ENCODE results near the gene MYADML2. TPM values are rescaled to one million over a fixed set of nuclear protein-coding genes. Genes with fewer than 3 reads are reported as not detected.

MYADML2 gene
- total RNA-seq, 4 donors from 2014 or later = 2.9 to 24.9 (median 13.3) TPM

DNA sequence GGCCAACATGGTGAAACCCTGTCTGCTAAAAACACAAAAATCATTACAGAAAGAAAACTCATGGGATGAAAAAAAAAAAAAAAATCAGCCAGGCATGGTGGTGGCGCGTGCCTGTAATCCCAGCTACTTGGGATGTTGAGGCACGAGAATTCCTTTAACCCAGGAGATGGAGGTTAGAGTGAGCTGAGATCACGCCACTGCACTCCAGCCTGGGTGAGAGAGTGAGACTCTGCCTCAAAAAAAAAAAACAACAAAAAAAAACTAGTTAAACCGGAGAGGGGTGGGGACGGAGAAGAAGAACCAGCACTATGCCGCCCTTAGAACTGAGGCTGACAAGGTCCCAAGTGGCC, 21.3 kb upstream of the MYADML2 start:
- peak overlapping the region in 3 of 4 donors; percentile 59 to 82 (median 69) for H3K27ac ChIP-seq
- H3K4me3 ChIP-seq = peak overlapping the region in 3 of 4 donors; percentile 11 to 42 (median 38)
- intact Hi-C loops (cut with DNase I; ENCODE audit: low total_unique reads) = loop anchor here (1.0 kb wide), 1 partner anchor 35 kb away; no protein-coding TSS in a partner anchor
- H3K4me1 ChIP-seq = peaks cover 7 to 14% of the 10 kb centered on the region in 2 donors
- ATAC-seq = no peak
- peaks cover 0 to 3% (median 0%) of the 10 kb centered on the region in 3 donors for H3K27me3 ChIP-seq
- no peaks in the 10 kb centered on the region for H3K9me3 ChIP-seq
- no peak for DNase-seq
- no peak for TF ChIP-seq POLR2A (IDR thresholded peaks at IDR 0.05)
- TF ChIP-seq, protein P1, sequence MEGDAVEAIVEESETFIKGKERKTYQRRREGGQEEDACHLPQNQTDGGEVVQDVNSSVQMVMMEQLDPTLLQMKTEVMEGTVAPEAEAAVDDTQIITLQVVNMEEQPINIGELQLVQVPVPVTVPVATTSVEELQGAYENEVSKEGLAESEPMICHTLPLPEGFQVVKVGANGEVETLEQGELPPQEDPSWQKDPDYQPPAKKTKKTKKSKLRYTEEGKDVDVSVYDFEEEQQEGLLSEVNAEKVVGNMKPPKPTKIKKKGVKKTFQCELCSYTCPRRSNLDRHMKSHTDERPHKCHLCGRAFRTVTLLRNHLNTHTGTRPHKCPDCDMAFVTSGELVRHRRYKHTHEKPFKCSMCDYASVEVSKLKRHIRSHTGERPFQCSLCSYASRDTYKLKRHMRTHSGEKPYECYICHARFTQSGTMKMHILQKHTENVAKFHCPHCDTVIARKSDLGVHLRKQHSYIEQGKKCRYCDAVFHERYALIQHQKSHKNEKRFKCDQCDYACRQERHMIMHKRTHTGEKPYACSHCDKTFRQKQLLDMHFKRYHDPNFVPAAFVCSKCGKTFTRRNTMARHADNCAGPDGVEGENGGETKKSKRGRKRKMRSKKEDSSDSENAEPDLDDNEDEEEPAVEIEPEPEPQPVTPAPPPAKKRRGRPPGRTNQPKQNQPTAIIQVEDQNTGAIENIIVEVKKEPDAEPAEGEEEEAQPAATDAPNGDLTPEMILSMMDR (IDR thresholded peaks at IDR 0.05 in 4 of 5, conservative IDR thresholded peaks at IDR 0.05 in 1 of 5) = no peak
- H3K36me3 ChIP-seq = no peaks in the 10 kb centered on the region
- in situ Hi-C loops (cut with MboI; ENCODE audit: low sequenced_read_pairs in 4 of 4) = no loop called here

DNA sequence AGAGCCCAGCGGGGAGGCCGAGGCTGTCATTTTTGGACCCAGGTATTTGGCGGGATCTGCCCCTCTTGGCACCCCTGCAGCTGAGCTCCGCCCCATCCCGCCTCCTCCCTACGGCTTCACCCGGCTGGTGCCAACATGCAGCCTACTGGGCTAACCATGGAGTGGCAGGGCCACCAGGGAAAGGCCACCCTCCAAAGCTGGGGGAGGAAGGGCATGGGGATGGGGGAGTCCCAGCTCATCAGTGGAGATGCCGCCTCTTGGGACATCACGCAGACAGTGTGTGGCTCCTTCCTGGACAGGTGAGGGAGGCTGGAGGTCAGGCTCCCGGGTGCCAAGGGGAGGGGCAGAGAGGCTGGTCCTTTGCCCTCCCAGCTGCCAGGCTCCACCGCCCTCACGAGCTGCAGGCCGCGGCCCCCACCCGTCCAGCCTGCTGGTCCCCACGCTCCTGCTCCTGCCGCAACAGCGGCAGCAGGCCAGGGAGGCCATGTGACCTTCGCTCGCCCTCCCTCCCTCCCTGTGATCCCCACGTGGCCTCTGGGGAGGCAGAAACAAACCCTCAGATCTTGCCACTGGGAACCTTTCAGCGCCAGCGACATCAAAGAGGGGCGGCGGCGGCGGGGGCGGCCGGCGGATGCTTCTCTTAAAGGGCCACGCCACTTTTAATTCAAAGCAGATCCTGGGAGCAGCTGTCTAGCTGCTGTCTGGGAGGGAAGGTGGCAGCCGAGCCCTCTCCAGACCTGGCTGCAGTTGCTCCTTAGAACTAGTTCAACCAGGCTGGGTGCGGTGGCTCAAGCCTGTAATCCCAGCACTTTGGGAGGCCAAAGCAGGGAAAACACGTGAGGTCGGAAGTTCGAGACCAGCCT, 20.7 kb upstream of the MYADML2 start:
- ATAC-seq (peak; percentile 79 to 82), DNase-seq (peak; percentile 55 to 78)
- Histone ChIP-seq H3K27ac (peak overlapping the region in 3 of 4 donors; percentile 59 to 82 (median 69)), H3K4me1 (peaks cover 7 to 19% of the 10 kb centered on the region in 2 donors), H3K27me3 (peaks cover 0 to 3% (median 0%) of the 10 kb centered on the region in 3 donors), H3K36me3 (no peaks in the 10 kb centered on the region), H3K4me3 (peak overlapping the region; percentile 11 to 51 (median 40)), H3K9me3 (no peaks in the 10 kb centered on the region)
- TF ChIP-seq, protein P1 (IDR thresholded peaks at IDR 0.05 in 4 of 5, conservative IDR thresholded peaks at IDR 0.05 in 1 of 5) = no peak
- TF ChIP-seq POLR2A (IDR thresholded peaks at IDR 0.05) = peak; percentile 14 to 22
- in situ Hi-C loops (cut with MboI; ENCODE audit: low sequenced_read_pairs in 4 of 4) = no loop called here
- intact Hi-C loops (cut with DNase I; ENCODE audit: low total_unique reads) = loop anchor here (1.0 kb wide), 1 partner anchor 36 kb away; no protein-coding TSS in a partner anchor

DNA sequence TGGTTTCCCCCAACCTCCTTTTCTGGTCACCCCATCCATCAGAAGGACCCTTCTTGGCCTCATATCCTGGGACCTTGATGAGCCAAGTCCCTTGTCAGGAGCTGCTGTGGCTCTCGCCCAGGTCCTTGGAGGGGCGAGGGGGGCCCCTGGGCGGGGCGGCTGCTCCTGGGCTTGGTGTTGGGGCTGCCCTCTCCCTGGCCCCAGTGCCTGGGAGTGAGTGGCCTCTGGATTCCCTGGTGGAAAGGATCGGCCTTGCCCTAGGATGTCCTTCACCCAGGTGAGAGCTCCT, 20.2 kb upstream of the MYADML2 start:
- H3K4me3 ChIP-seq = no peak overlapping the region
- H3K27ac ChIP-seq = peak overlapping the region in 3 of 4 donors; percentile 59 to 82 (median 69)
- in situ Hi-C loops (cut with MboI; ENCODE audit: low sequenced_read_pairs in 4 of 4) = no loop called here
- ATAC-seq = no peak
- H3K36me3 ChIP-seq = no peaks in the 10 kb centered on the region
- no peaks in the 10 kb centered on the region for H3K9me3 ChIP-seq
- peaks cover 0 to 3% (median under 1%) of the 10 kb centered on the region in 3 donors for H3K27me3 ChIP-seq
- intact Hi-C loops (cut with DNase I; ENCODE audit: low total_unique reads) = no loop called here
- no peak for TF ChIP-seq POLR2A (IDR thresholded peaks at IDR 0.05)
- TF ChIP-seq, protein P1 (IDR thresholded peaks at IDR 0.05 in 4 of 5, conservative IDR thresholded peaks at IDR 0.05 in 1 of 5) = no peak
- H3K4me1 ChIP-seq = peaks cover 13 to 25% of the 10 kb centered on the region in 2 donors
- no peak for DNase-seq

GRCh38 chr17:81966343-81967243, 19.6 kb upstream of the MYADML2 start:
- Histone ChIP-seq H3K4me1 (peaks cover 16 to 27% of the 10 kb centered on the region in 2 donors), H3K36me3 (no peaks in the 10 kb centered on the region), H3K9me3 (no peaks in the 10 kb centered on the region), H3K27me3 (peaks cover 0 to 6% (median 3%) of the 10 kb centered on the region in 3 donors), H3K4me3 (no peak overlapping the region), H3K27ac (peak overlapping the region in 2 of 4 donors; percentile 69 to 82)
- no peak for TF ChIP-seq POLR2A (IDR thresholded peaks at IDR 0.05)
- TF ChIP-seq, protein P1 (IDR thresholded peaks at IDR 0.05 in 4 of 5, conservative IDR thresholded peaks at IDR 0.05 in 1 of 5) = no peak
- in situ Hi-C loops (cut with MboI; ENCODE audit: low sequenced_read_pairs in 4 of 4) (no loop called here), intact Hi-C loops (cut with DNase I; ENCODE audit: low total_unique reads) (no loop called here)
- DNase-seq (no peak), ATAC-seq (no peak)
